NCI-H2196 treated with DMSO at 0.1 percent for 48 hours (cell line): ENCODE data around the gene TMEM101.
"Not testable (repeated sequence)": the region's sequence is repeated elsewhere in the genome, so short reads cannot be mapped to it uniquely, and the experiment has no call there.

Source experiments
- DNase-seq: peaks from one replicate; lab custom pipeline; 2025; ENCODE audit not compliant: unreplicated experiment; lab: John Stamatoyannopoulos, UW

Gene TMEM101

GRCh38 chr17:43975898-43976297 is 38.9 kb downstream of the TMEM101 start:
- no peak for DNase-seq

DNA sequence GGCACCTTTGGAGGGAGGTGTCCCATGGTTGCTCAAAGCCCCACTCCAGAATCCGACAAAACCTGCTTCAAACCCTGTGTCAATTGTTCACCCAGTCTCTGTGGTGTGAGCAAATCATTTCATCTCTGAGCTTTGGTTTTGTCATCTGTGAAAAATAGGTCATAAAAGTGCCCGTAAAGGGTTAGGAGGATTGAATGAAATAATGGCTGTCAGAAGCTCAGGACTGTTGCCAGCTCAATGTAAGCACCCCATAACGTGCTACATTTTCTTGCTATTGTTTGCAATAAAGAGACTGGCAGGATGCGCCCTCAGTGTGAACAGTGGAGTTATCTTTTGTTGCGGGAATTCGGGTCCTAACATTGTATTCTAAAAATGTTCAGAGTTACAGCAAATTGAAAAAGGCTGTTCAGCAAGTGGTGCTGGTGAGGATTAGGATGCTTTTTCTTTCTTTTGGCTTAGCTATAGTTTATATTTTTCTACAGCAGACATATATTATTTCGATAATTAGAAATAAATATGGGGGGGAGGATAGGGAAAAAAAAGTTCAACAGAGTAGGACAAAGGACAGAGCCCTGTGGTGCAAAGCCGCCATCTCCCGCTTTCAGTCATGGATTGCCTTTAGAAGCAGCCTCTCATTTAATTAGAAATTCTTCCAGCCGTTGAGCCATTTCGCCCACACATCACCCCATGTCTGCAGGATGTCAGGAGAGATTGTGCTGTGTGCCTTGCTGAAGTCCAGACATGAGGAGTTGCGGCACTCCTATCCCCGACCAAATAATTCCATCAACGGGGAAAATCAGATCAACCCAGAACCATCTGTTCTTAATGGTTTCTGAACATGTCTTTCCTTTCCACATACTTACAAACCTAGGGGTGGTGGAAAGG is 40.1 kb downstream of the TMEM101 start:
- no peak for DNase-seq

- not testable (repeated sequence) for DNase-seq
These were observed 42.1 kb downstream of the TMEM101 start for GRCh38 chr17:43972444-43973212.

- DNase-seq = not testable (repeated sequence)
These were observed 43.3 kb downstream of the TMEM101 start for GRCh38 chr17:43971436-43971835.

DNA sequence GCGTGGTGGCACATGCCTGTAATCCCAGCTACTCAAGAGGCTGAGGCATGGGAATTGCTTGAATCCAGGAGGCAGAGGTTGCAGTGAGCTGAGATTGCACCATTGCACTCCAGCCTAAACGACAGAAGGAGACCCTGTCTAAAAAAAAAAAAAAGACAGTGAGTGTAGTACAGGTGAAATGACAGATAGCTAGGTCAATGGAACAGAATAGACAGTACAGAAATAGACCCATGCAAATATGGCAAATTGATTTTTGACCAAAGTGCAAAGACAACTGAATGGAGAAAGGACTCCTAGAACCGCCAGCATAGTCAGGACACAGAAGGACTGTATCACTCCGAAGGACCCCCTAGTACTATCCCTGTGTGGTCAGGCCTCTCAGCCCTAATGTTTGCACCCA is 44.4 kb downstream of the TMEM101 start:
- DNase-seq = no peak

DNA sequence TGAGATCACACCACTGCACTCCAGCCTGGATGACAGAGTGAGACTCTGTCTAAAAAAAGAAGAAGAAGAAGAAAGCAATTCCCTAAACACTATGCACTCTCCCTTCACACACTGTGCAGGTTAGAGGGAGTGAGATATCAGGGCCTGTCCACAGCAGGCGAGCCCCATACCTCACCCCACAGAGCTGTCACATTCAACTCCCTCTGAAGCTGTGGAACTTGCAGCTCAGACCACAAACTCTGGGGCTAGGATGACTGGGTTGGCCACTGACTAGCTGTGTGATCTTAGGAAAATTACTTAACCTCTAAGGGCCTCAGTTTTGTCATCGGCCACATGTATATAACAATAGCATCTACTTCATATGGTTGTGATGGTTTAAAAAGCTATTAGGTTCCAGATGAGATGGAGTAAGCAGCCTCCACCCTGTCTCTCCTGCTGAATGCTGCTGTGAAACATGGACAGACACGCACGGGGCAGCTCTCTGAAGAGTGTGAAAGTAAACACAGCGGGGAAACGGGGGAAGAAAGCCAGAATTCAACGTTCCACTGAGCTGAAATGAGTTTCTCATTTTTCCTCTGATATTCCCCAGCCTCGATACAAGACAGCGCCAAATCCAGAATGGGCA is 47.4 kb downstream of the TMEM101 start:
- no peak for DNase-seq

DNA sequence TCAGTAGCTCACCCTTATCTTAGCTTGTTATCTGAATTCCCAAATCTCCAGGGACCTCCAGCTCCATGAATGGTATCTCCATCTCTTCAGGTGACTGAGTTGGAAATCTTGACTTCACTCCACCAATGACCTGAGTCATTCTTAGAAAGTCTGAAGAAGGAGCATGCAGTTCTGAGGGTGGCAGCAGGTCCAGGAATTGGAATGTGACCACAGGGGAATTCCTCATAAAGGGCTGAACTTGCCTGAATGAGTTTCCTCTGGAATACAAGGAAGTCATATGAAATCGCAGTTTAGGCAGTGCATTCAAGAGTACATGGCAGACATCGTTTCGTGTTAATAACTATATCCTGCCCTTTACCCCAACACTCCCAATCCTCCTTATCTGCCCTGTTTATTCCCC is 48.5 kb downstream of the TMEM101 start:
- no peak for DNase-seq

GRCh38 chr17:43962479-43962878 is 52.3 kb downstream of the TMEM101 start:
- DNase-seq = no peak

DNA sequence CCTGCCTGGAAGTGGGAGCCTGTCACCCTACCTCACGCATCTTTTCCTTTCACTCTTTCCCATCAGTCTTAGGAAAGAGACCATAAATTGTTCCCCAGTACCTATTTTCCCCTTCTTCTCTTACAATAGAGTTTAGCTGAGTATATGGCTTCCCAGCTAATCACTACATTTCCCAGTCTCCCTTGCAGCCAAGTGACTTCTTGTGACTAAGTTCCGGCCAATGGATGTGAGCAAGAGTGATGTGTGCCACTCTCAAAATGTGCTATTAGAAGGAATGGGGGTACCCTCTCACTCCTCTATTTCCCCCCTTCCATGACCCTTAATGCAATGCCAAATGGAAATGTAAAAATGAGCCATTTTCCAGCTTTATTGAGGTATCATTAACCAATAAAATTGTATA is 52.8 kb downstream of the TMEM101 start:
- no peak for DNase-seq

- DNase-seq = not testable (repeated sequence)
These were observed 53.5 kb downstream of the TMEM101 start for GRCh38 chr17:43961292-43961691.
